GM19467 (cell line): ENCODE data around the gene MOV10L1.
"Not testable (repeated sequence)": the region's sequence is repeated elsewhere in the genome, so short reads cannot be mapped to it uniquely, and the experiment has no call there.

ENCODE experiments used
- ATAC-seq: cut with Tn5 transposase; IDR thresholded peaks from one replicate; pipeline ENCODE4 v1.9.1; 2021; ENCODE audit warnings: mild to moderate bottlenecking, moderate library complexity; ENCODE audit not compliant: unreplicated experiment

The MOV10L1 gene

GRCh38 chr22:50151571-50152537 is 62.0 kb downstream of the MOV10L1 start:
- no peak for ATAC-seq

- ATAC-seq = no peak
Measured at GRCh38 chr22:50153056-50153755, 63.4 kb downstream of the MOV10L1 start.

DNA sequence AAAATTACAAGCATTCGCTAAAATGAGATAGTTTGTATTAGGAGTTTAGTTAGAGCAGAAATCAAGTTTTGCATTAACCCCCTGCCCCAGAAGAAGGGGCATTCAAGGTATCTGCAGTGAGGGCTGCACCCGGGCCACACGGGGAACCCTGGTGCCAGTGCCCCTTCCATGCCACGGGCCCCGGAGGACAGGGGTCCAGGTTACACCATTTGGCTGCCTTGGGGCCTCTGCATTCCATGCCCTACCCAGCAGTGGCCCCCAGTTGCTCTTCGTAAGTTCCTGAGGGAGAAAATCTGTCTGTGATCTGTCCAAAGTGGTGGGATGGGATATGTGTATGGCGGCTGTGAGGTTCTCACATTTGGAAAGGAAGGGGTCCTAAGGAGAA is 63.9 kb downstream of the MOV10L1 start:
- ATAC-seq = no peak

DNA sequence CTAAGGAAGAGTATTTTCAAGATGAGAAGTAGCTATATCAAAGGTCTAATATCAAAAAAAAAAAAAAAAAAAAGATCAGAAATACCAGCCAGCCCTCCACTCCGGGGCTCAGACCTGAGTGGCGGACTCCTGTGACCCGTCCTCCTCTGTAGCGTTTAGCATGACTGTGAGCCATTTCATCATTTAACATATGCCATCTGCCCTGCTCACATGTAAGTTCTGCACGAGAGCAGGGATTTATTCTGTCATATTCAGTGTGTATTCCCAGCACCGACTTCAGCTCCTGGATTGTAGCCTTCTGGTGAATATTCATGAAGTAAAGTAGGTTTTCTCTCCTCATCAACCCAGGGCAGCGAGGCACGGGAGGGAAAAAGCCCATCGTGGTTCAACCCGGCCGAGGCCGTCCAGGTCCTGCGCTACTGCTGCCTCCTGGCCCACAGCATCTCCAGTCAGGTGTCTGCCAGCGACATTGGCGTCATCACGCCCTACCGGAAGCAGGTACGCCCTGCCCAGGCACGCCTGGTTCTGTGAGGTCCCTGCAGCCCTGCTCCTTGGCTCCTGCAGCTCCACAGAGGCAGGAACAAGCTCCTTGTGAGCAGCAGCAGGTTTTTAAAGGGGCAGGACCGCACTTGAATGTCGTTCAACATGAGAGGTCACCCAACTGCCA is 68.0 kb downstream of the MOV10L1 start:
- no peak for ATAC-seq

DNA sequence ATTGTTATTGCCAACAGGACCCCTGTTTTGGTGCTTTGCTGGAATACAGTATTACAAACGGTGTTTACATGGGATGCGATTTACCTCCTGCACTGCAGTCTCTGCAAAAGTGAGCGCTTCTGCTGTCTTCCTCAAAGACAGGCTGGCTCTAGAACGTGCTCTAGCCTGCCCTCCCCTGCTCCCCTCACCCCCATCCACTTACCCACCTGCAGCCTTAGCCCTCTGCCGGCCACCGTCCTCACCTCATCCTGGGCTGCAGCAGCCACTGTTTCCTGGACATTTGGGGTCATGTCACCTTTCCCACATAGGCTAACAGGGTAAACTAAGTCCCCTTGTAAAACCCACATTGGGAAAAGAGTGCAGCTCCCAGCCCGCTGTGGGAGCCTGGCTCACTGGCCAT is 71.1 kb downstream of the MOV10L1 start:
- ATAC-seq = no peak

DNA sequence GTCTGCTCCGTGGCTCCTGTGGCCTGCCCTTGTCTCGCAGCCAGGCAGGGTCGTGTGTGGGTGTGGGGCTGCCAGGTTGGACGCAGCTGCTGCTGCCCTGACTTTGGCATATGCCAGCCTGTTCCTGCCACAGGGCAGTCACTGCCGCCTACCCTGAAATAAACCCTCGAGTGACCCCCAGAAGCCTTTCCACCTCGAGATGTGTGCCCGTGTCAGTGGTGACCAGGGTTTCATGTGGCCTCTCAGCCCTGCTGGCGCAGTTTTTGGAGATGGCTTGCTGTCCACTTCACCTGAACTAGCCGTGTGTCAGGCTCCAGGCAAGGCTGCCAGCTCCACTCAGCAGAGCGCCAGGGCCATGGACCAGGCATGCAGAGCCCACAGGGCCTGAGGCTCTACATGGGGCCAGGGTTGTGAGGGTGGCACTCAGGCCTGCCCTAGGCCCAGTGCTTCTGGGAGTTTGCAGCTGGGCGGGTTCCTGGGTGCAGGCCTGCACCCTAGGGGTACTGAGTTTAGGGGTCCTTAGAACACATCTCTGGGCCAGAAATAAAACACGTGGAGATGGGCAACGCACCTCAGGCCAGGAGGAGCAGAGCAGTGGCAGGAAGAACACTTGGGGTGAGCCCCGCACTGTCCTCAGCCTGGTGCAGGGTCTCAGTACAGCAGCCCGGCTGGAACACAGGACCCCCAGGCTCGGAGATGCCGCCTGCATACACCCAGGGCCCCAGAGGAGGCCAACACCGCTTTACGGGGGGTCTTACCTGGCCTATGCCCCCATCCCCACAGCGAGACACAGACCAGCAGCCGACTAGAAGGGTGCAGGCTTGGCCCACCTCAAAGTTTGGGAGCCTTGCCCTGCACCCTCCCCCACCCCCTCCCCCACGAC is 71.9 kb downstream of the MOV10L1 start:
- ATAC-seq = no peak

DNA sequence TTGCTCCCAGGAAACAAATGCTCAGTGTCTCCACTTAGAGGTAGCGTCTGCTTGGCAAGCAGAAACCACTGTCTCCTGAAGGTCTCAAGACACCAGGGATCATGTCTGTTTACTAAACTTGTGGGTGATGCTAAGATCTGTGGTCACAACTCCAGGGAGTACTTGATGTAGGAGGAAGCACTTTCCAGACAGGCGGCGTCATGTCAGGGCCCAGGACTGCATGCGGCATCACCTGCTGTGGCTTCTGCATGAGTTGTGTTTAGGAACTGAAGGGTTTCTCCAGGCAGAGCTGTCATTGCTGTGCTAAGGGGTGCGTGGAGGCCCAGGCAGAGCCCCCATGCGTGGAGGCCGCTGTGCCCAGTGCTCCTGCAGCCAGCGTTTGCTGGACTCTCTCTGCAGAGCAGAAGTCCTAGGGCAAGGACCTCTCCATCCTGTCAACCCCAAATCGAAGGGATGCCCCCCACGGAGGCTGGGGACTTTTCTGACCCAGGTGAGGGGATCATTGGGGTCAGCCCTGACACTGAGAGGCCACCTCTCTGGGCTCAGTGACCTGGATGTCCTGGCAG is 72.7 kb downstream of the MOV10L1 start:
- no peak for ATAC-seq

GRCh38 chr22:50165436-50166123 is 75.8 kb downstream of the MOV10L1 start:
- ATAC-seq = no peak

- no peak for ATAC-seq
Measured at GRCh38 chr22:50167689-50168489, 78.1 kb downstream of the MOV10L1 start.

DNA sequence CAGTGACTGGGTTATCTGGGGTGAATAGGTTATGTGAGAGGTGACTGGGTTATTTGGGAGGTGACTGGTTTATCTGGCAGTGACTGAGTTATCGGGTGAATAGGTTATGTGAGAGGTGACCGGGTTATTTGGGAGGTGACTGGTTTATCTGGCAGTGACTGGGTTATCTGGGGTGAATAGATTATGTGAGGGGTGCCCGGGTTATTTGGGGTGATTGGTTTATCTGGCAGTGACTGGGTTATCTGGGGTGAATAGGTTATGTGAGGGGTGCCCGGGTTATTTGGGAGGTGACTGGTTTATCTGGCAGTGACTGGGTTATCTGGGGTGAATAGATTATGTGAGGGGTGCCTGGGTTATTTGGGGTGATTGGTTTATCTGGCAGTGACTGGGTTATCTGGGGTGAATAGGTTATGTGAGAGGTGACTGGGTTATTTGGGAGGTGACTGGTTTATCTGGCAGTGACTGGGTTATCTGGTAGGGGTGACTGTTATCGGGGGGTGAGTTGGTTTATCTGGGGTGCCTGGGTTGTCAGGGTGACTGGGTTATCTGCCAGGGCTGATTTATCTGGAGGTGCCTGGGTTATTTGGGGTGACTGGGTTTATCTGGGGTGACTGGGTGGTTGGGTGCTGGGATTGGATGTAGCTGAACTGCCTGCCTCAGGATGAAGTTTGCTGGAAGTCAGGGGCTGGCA is 78.8 kb downstream of the MOV10L1 start:
- ATAC-seq = not testable (repeated sequence)

DNA sequence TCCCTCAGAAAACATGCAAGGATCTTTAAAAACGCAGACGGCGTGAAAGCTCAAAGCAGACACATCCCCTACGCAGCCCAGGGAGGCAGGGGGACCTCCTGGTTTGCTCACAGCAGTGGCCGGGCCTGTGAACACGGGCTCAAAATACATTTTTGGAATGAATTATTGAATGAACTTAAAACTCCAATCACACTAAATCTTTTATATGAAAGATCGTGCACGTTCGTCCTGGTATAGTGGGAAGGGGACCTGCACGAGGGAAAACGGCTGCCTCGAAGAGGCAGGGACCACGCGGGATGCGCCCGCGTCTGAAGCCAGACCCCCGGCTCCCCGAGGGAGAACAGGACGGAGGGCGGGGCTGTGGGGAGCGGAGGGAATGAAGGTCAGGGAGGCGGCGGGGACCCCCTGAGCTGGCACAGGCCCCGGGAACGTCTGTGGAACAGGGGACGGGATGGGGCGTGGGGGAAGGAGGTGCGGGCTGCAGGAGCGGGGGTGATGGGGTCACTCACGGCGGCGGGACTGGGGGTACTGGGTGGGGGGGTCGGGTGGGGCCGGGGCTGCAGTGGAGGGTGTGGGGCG is 79.5 kb downstream of the MOV10L1 start:
- ATAC-seq = no peak

GRCh38 chr22:50169774-50170341 is 80.1 kb downstream of the MOV10L1 start:
- ATAC-seq = no peak

DNA sequence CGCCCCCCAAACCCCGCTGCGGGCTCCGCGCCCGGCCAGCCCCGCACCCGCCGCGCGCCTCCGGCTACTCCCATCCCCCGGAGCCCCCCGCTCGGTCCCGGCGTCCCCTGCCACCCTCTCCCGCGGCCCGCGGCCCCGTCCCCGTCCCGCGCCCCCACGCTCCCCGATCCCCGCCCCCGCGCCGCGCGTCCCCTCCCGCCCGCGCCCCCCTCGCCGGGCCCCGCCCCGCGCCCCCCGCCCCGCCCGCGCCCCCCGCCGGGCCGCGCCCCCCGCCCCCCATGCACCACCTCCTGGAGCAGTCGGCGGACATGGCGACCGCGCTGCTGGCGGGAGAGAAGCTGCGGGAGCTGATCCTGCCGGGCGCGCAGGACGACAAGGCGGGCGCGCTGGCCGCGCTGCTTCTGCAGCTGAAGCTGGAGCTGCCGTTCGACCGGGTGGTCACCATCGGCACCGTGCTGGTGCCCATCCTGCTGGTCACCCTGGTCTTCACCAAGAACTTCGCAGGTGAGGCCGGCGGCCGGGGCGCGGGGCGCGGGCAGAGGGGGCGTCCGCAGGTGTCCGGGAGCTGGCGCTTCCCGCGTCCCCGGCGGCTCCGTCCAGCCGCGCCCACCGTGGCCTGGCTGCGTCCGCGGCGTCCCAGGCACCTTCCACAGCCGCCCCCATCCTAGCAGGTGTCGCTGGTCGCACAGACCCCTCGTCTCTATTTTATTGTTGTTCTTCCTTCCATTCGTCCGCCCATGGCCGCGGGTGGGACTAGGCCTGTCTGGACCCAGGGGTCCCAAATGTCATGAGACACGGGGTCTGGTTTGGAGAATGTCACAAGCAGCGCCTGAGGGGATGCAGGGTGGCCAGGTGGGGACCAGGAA is 80.9 kb downstream of the MOV10L1 start, which contains the start of gene PANX2:
Gene PANX2, plus strand, starts transcription at position 279 of the 866 bp plus-strand sequence. Its CDS starts 0 bp downstream, at position 279.
- ATAC-seq = no peak

DNA sequence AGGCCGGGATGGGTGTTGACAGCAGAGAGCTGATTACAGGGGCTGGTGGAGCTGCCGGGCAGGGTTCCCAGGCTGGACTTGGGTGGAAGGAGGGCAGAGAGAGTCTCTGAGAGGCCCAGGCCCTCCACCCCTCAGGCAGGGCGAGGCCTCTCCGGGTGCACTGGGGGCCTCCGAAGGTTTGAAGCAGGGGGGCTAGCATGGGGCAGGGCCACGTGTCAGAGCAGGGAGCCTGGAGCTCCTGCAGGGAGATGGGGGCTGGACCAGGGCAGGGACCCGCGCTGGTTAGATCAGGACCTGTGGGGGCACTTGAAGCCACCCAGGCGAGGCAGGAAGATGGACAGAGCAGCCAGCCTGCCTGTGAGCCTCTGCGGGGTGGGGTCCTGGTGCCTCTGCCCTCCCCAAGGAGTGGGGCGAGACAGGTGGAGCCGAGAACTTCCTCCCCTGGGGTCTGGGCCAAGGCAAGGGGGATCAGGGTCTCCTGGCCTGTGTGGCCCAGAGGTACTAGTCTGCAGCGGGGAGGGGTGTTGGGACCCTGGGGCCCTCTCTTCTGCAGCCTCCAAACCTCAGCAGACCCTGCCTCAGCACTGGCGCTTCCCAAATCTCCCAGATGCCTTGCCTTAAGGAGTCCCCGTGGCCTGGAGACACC is 81.6 kb downstream of the MOV10L1 start:
- no peak for ATAC-seq

DNA sequence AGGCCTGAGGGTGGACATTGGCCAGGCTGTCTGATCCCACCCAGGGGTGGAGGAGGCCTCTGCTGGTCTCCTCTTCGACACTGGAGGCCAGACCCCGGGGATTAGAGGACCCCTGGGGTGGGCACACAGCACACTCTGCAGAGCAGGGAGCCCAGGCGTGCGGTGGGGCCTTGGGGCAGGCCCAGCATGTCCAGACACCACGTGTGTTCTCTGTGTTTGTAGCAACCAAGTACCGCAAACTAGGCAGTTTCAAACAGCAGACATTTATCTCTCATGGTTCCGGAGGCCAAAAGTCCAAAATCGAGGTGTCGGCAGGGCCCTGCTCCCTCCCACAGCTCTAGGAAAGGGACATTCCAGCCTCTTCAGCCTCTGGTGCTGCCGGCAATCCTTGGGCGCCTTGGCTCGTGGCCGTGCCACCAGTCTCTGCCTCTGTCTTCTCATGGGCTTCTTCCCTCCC is 82.2 kb downstream of the MOV10L1 start:
- ATAC-seq = no peak
